Measurements from ENCODE around the gene TMEM213.

The TMEM213 gene

GRCh38 chr7:138798836-138799235 is 1.0 kb downstream of the TMEM213 start:
- Histone ChIP-seq H3K27ac (no peak overlapping the region), H3K4me2 (no peak overlapping the region), H4K20me1 (ENCODE audit: insufficient read depth) (no peaks in the 10 kb centered on the region), H3K79me2 (ENCODE audit: insufficient read depth, low read depth) (no peaks in the 10 kb centered on the region), H3K27me3 (ENCODE audit: insufficient read depth, low read depth) (no peaks in the 10 kb centered on the region), H2AFZ (ENCODE audit: low read depth) (no peak overlapping the region), H3K4me3 (IDR thresholded peaks at IDR 0.05; ENCODE audit: insufficient read depth, low read depth, low read length) (no peak overlapping the region), H3K4me1 (ENCODE audit: low read depth, poor library complexity, severe bottlenecking) (no peaks in the 10 kb centered on the region), H3K36me3 (ENCODE audit: insufficient read depth) (no peaks in the 10 kb centered on the region), H3K9ac (no peak overlapping the region)
- no peak for TF ChIP-seq CTCF (conservative IDR thresholded peaks at IDR 0.05; ENCODE audit: low read depth, low read length)

- H3K9ac ChIP-seq: no peak overlapping the region
- H3K4me3 ChIP-seq (IDR thresholded peaks at IDR 0.05; ENCODE audit: insufficient read depth, low read depth, low read length): no peak overlapping the region
- H3K4me1 ChIP-seq (ENCODE audit: low read depth, poor library complexity, severe bottlenecking): no peaks in the 10 kb centered on the region
- H3K36me3 ChIP-seq (ENCODE audit: insufficient read depth): no peaks in the 10 kb centered on the region
- H3K27me3 ChIP-seq (ENCODE audit: insufficient read depth, low read depth): no peaks in the 10 kb centered on the region
- H3K4me2 ChIP-seq: no peak overlapping the region
- no peaks in the 10 kb centered on the region for H4K20me1 ChIP-seq (ENCODE audit: insufficient read depth)
- no peak overlapping the region for H2AFZ ChIP-seq (ENCODE audit: low read depth)
- H3K79me2 ChIP-seq (ENCODE audit: insufficient read depth, low read depth): no peaks in the 10 kb centered on the region
- H3K27ac ChIP-seq: no peak overlapping the region
- no peak for TF ChIP-seq CTCF (conservative IDR thresholded peaks at IDR 0.05; ENCODE audit: low read depth, low read length)
Measured at GRCh38 chr7:138799336-138800000, 1.7 kb downstream of the TMEM213 start.

- no peak overlapping the region for H2AFZ ChIP-seq (ENCODE audit: low read depth)
- H3K27ac ChIP-seq: no peak overlapping the region
- no peak for TF ChIP-seq CTCF (conservative IDR thresholded peaks at IDR 0.05; ENCODE audit: low read depth, low read length)
- no peak overlapping the region for H3K9ac ChIP-seq
- H3K4me3 ChIP-seq (IDR thresholded peaks at IDR 0.05; ENCODE audit: insufficient read depth, low read depth, low read length): no peak overlapping the region
- H3K4me2 ChIP-seq: no peak overlapping the region
- H3K79me2 ChIP-seq (ENCODE audit: insufficient read depth, low read depth): no peaks in the 10 kb centered on the region
- H4K20me1 ChIP-seq (ENCODE audit: insufficient read depth): no peaks in the 10 kb centered on the region
- no peaks in the 10 kb centered on the region for H3K27me3 ChIP-seq (ENCODE audit: insufficient read depth, low read depth)
- no peaks in the 10 kb centered on the region for H3K36me3 ChIP-seq (ENCODE audit: insufficient read depth)
- no peaks in the 10 kb centered on the region for H3K4me1 ChIP-seq (ENCODE audit: low read depth, poor library complexity, severe bottlenecking)
Measured at GRCh38 chr7:138801256-138801655, 3.5 kb downstream of the TMEM213 start.

GRCh38 chr7:138802706-138803105 is 4.9 kb downstream of the TMEM213 start:
- Histone ChIP-seq H3K9ac (no peak overlapping the region), H3K79me2 (ENCODE audit: insufficient read depth, low read depth) (no peaks in the 10 kb centered on the region), H3K4me3 (IDR thresholded peaks at IDR 0.05; ENCODE audit: insufficient read depth, low read depth, low read length) (no peak overlapping the region), H2AFZ (ENCODE audit: low read depth) (no peak overlapping the region), H3K4me1 (ENCODE audit: low read depth, poor library complexity, severe bottlenecking) (no peaks in the 10 kb centered on the region), H3K27me3 (ENCODE audit: insufficient read depth, low read depth) (no peaks in the 10 kb centered on the region), H4K20me1 (ENCODE audit: insufficient read depth) (no peaks in the 10 kb centered on the region), H3K27ac (no peak overlapping the region), H3K36me3 (ENCODE audit: insufficient read depth) (no peaks in the 10 kb centered on the region), H3K4me2 (no peak overlapping the region)
- TF ChIP-seq CTCF (conservative IDR thresholded peaks at IDR 0.05; ENCODE audit: low read depth, low read length): no peak
